NT2/D1 (cell line): ENCODE measurements around the gene TOR1AIP2.

ENCODE experiments used
- SUZ12 ChIP-seq: IDR thresholded peaks from 2 replicates; pipeline ENCODE4 v1.6.1; 2011; ENCODE audit not compliant: insufficient read length, insufficient read depth; ENCODE audit errors: extremely low read depth
- YY1 ChIP-seq: IDR thresholded peaks from 2 replicates; pipeline ENCODE4 v1.6.1; 2011; ENCODE audit not compliant: insufficient read length, insufficient read depth
- ZNF274 ChIP-seq: IDR thresholded peaks from 2 replicates; pipeline ENCODE4 v1.6.1; 2011; ENCODE audit warnings: mild to moderate bottlenecking, low read depth, low read length

DNA sequence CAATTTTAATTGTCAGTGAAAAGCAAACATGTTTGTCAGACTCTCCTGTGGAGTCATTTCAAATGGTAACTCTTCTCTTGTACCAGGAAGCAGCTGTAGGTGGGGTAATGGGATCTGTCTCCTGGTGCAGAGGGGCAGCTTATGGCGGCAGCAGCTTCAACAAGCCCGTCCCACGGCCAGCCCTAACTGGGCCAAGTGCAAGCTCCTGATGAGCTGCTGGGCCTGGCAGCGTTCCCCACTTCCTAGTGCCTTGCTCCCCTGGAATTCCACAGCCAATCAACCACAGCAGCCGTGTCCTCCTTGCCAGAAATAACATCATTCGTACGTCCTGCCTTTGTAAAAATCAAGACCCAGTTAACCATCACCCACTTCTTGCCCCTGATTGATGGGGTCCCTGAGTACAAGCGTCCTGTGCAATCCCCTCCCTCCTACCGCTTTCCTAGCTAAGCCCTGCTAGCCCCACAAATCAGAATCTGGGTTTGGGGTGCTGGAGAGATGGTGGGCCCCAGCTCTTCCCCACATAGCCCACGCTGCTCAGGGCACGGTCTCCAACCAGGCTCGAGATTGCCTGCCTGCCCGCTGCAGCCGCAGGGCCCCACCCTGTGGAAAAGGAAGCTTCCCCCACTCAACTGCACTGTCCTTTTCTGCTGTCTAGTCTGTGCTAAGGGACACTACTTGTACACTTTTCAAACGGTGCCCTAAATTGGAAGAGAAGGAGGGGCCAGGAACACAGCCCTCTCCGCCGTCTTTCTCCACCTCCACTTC, 61.2 kb downstream of the TOR1AIP2 start:
- TF ChIP-seq ZNF274 (no peak), YY1 (no peak), SUZ12 (no peak)
